ENCODE results near the gene C9orf78. TPM values are rescaled to one million over a fixed set of nuclear protein-coding genes. Genes with fewer than 3 reads are reported as not detected.

C9orf78 gene
- polyA plus RNA-seq, 3 donors from 2014 or later, result 147 to 196 (median 173) TPM

GRCh38 chr9:129779560-129780190 lies 55.4 kb downstream of the C9orf78 start:
- no peaks in the 10 kb centered on the region for H3K9me3 Mint-ChIP-seq
- H3K4me3 Mint-ChIP-seq, result no peak overlapping the region
- DNase-seq, result no peak
- H3K27me3 Mint-ChIP-seq (ENCODE audit: low read depth in 3 of 3), result peaks cover 8 to 12% (median 9%) of the 10 kb centered on the region in 3 donors
- H3K27ac Mint-ChIP-seq, result peak overlapping the region in 2 of 6 donors; percentile 30 to 64
- no peaks in the 10 kb centered on the region for H3K36me3 Mint-ChIP-seq
- H3K4me1 Mint-ChIP-seq, result peaks cover 15 to 17% of the 10 kb centered on the region in 2 donors

GRCh38 chr9:129778469-129778868 lies 56.6 kb downstream of the C9orf78 start:
- H3K4me1 Mint-ChIP-seq, result peaks cover 22 to 24% of the 10 kb centered on the region in 2 donors
- no peak for DNase-seq
- no peak overlapping the region for H3K4me3 Mint-ChIP-seq
- peaks cover 6 to 15% (median 9%) of the 10 kb centered on the region in 3 donors for H3K27me3 Mint-ChIP-seq (ENCODE audit: low read depth in 3 of 3)
- no peak overlapping the region for H3K27ac Mint-ChIP-seq
- H3K36me3 Mint-ChIP-seq, result no peaks in the 10 kb centered on the region
- H3K9me3 Mint-ChIP-seq, result peaks cover 0 to 2% (median 0%) of the 10 kb centered on the region in 6 donors

DNA sequence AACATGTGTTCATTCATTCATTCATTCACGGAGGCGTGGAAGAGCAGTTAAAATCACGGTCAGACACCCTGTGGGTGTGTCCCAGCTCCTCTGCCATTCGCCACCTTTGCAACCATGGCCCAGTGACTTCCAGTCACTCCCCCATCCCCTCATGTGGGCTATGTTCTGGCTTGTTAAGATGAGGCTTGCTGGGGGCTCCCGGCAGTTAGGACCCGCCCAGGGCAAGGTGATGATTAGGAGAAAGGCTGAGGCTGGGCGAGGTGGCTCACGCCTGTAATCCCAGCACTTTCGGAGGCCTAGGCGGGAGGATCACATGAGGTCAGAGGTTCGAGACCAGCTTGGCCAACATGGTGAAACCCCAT lies 57.3 kb downstream of the C9orf78 start:
- Mint-ChIP-seq H3K27me3 (ENCODE audit: low read depth in 3 of 3) (peaks cover 6 to 15% (median 9%) of the 10 kb centered on the region in 3 donors), H3K4me1 (peaks cover 25% of the 10 kb centered on the region in 2 donors), H3K4me3 (peak overlapping the region in 3 of 5 donors; percentile 34 to 79 (median 73)), H3K27ac (peak overlapping the region in 4 of 6 donors; percentile 13 to 77 (median 42)), H3K36me3 (no peaks in the 10 kb centered on the region), H3K9me3 (peaks cover 0 to 2% (median 0%) of the 10 kb centered on the region in 6 donors)
- DNase-seq, result peak in 1 of 3 donors; percentile 35

Other genes starting within 250 kb of the C9orf78 start
- not detected for gene C9orf50, start 214.2 kb downstream of the C9orf78 start, polyA plus RNA-seq
- gene NTMT1, start 209.1 kb downstream of the C9orf78 start, polyA plus RNA-seq, result 10 to 100 TPM; 33.8 to 41.3 (median 35.8) TPM
- 10 to 100 TPM; 13.9 to 26.6 (median 19.9) TPM for gene ASB6, start 193.1 kb downstream of the C9orf78 start, polyA plus RNA-seq
- gene PRRX2, start 169.6 kb downstream of the C9orf78 start, polyA plus RNA-seq, result under 1 TPM in 1 of 3 donors, not detected in 2; 0.18 TPM
- not detected for gene PTGES, start 82.2 kb downstream of the C9orf78 start, polyA plus RNA-seq
- 10 to 100 TPM; 23.2 to 45.1 (median 25.8) TPM for gene TOR1B, start 32.1 kb downstream of the C9orf78 start, polyA plus RNA-seq
- 100 to 1,000 TPM in 2 of 3 donors, 10 to 100 TPM in 1; 89.3 to 131 (median 108) TPM for gene TOR1A, start 11.1 kb downstream of the C9orf78 start, polyA plus RNA-seq
- 10 to 100 TPM; 21.6 to 51.8 (median 25.1) TPM for gene USP20, start 183 bp upstream of the C9orf78 start, polyA plus RNA-seq
- 100 to 1,000 TPM; 113 to 136 (median 135) TPM for gene FNBP1, start 207.9 kb upstream of the C9orf78 start, polyA plus RNA-seq
- 1 to 10 TPM; 3.4 to 9.5 (median 5.9) TPM for gene GPR107, start 218.6 kb upstream of the C9orf78 start, polyA plus RNA-seq

All from immature natural killer cell (primary cell).